Amniotic epithelial cell (primary cell): ENCODE data around the gene PXYLP1.
"Not testable (repeated sequence)": the region's sequence is repeated elsewhere in the genome, so short reads cannot be mapped to it uniquely, and the experiment has no call there.

Source experiments
- DNase-seq: peaks from one replicate; pipeline ENCODE4 v3.0.0-alpha.2; 2010; ENCODE audit warnings: low read depth

PXYLP1 gene

GRCh38 chr3:141294301-141294700 is 62.7 kb downstream of the PXYLP1 start:
- no peak for DNase-seq

- peak; percentile 92 for DNase-seq
These were observed 63.2 kb downstream of the PXYLP1 start for GRCh38 chr3:141294848-141295247.

DNA sequence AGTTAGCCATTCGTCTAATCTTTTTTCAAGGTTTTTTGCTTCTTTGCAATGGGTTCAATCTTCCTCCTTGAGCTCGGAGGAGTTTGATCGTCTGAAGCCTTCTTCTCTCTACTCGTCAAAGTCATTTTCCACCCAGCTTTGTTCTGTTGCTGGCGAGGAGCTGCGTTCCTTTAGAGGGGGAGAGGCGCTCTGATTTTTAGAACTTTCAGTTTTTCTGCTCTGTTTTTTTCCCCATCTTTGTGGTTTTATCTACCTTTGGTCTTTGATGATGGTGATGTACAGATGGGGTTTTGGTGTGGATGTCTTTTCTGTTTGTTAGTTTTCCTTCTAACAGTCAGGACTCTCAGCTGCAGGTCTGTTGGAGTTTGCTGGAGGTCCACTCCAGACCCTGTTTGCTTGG is 68.8 kb downstream of the PXYLP1 start:
- not testable (repeated sequence) for DNase-seq

GRCh38 chr3:141302364-141303141 is 70.9 kb downstream of the PXYLP1 start:
- peak; percentile 78 for DNase-seq

DNA sequence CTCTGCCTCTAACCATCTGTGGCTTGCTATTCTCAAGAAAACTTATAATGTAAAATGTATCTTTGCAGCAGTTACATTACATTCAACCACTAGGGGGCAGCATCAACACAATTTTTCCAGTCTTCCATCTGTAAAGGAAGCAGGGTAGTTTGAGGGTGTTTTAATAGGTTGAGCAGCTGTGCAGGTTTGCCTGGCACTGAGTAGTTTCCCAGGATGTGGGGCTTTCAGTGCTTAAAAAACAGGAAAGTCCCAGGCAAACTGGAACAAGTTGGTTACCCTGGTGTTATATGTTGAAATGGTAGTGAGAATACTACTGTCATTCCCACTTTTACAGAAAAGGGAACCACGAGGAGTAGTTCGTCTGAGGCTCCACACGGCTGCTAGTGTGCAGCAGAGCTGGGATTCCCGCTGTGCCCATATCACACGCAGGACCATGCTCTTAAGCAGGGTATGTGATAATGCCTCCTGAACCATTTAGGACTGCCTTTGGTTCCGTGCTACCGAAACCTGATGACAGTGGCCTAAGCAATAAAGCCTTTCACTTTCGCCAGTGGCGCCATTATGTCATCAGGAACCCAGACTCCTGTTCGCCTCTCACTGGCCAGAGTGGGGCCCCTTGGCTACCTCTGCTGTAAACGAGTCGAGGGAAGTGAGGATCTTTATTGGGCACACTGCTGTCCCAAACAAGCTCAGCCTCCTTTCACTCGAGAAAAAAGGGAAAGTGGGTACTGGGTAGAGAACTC is 72.0 kb downstream of the PXYLP1 start:
- peak; percentile 76 for DNase-seq

- peak; percentile 87 for DNase-seq
These were observed 73.8 kb downstream of the PXYLP1 start for GRCh38 chr3:141305436-141305835.

GRCh38 chr3:141306276-141306675 is 74.7 kb downstream of the PXYLP1 start:
- DNase-seq, result no peak

GRCh38 chr3:141306922-141307321 is 75.3 kb downstream of the PXYLP1 start:
- no peak for DNase-seq

GRCh38 chr3:141307351-141308059 is 75.9 kb downstream of the PXYLP1 start:
- DNase-seq, result no peak

DNA sequence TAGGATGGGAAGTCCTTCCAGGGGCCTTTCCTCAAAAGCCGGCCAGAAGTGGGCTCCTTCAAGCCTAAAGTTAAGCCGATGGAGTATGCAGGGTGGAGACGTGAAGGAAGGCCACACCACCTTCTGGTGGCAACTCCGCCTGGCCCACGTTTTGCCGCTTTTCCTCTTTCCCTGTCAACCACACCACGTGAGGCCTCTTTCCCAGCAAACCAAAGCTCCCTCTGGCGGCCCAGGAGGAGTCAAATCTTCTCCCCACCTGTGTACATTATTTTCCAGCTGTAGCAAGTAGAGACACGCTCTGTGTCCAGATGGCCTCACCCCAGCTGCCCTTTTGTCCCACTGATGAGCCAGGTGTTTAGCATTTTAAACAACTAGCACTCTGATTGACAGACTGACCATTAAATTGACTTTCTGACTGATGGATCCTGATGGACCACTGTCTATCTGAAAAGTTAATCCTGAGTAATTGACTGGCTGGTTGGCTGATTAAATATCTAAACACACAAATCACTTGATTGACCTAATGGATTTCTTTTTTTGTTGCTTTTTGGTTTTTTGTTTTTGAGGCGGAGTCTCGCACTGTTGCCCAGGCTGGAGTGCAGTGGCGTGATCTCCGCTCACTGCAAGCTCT is 77.1 kb downstream of the PXYLP1 start:
- DNase-seq, result peak; percentile 57

DNA sequence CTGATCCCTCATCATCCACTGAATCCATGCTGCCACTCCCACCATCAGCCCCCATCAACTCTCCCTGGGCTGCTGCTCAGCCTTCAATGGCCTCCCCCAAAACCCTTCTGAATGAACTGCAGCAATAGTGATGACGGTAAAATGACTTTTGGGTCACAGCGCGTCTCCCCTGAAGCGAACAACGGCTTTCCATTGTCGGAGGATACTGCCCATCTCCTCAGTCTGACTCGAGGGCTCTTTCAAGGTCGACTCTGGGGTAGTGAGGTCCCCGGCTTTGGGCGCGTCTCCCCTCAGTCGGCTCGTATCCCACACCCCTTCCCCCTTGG is 79.5 kb downstream of the PXYLP1 start:
- no peak for DNase-seq

- DNase-seq, result peak; percentile 96
These were observed 80.1 kb downstream of the PXYLP1 start for GRCh38 chr3:141311496-141312353.

- no peak for DNase-seq
These were observed 80.9 kb downstream of the PXYLP1 start for GRCh38 chr3:141312354-141313092.

- no peak for DNase-seq
These were observed 81.6 kb downstream of the PXYLP1 start for GRCh38 chr3:141313093-141313683.

GRCh38 chr3:141314415-141314814 is 82.8 kb downstream of the PXYLP1 start:
- DNase-seq, result not testable (repeated sequence)

GRCh38 chr3:141316851-141317250 is 85.2 kb downstream of the PXYLP1 start:
- no peak for DNase-seq

GRCh38 chr3:141320399-141321108 is 88.9 kb downstream of the PXYLP1 start:
- DNase-seq, result no peak

DNA sequence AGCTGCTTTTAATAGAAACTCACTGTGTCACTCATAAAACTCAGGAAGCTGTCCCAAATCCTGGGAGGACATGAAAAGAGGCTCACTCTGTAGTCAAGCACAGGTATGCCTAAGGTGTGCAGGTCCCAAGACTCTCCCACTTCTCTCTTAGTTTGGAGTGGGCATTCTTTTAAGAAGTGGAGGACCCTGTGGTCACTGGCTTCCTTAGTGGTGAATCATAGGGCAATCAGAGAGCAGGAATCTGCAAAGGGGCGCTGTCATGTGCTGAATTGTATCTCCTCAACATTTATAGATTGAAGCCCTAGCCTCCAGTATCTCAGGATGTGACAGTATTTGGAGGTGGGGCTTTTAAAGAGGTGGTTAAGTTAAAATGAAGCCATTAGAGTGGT is 89.5 kb downstream of the PXYLP1 start:
- DNase-seq, result peak; percentile 30

DNA sequence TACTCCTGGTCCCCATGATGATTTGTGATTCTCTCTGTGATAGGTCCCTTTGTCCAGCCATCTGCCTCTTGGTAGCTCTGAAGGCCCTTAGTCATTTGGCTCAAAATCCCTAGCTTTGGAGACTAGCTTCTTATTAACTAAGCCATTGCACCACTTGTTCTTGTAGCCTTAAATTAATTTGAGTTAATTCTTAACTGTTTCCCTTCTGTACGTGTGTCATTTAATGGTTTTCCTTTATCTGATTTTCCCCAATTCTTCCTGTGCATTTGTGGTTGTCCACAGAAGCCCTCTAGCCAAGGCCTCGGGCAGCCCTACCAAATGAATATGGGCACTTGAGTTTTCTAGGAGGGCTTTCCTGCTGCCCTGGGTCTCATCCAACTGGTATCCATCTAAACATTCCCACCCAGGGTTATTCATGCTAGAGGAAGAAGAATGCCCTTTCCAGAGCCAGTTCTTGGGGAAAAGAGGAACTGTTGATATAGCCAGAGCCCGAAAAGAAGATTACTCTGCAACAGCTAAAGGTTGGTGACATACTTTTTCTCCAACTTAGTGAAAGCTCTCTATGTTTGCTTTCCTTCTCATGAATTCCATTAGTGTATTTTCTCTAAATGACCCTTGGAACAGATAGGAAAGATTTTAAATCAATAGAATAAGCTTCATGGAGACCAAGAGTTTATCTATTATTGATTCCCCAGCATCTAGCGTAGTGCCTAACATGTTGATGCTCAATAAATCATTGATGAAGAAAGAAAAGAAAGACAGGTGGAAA is 92.5 kb downstream of the PXYLP1 start:
- no peak for DNase-seq
